ENCODE results near the gene CHRNE. TPM values are rescaled to one million over a fixed set of nuclear protein-coding genes. Genes with fewer than 3 reads are reported as not detected.

CHRNE gene
- total and polyA plus RNA-seq, 2 of the 13 experiments (the other 11 are each of a cell fraction or from before 2014, with no cell fraction given): 0.53 to 0.59 TPM

- TF ChIP-seq, protein P1, sequence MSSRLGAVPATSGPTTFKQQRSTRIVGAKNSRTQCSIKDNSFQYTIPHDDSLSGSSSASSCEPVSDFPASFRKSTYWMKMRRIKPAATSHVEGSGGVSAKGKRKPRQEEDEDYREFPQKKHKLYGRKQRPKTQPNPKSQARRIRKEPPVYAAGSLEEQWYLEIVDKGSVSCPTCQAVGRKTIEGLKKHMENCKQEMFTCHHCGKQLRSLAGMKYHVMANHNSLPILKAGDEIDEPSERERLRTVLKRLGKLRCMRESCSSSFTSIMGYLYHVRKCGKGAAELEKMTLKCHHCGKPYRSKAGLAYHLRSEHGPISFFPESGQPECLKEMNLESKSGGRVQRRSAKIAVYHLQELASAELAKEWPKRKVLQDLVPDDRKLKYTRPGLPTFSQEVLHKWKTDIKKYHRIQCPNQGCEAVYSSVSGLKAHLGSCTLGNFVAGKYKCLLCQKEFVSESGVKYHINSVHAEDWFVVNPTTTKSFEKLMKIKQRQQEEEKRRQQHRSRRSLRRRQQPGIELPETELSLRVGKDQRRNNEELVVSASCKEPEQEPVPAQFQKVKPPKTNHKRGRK (CRISPR knock-in tag; IDR thresholded peaks at IDR 0.05): peak; percentile 4; the same call in 1 of the 2 replicates
- TF ChIP-seq RBFOX2 (IDR thresholded peaks at IDR 0.05; ENCODE audit: low read depth, low read length) (peak; percentile 87), LBX2 (CRISPR knock-in tag; IDR thresholded peaks at IDR 0.05; ENCODE audit: borderline replicate concordance) (0 out of 2 replicates have a peak, but pooled peaks have one; percentile 13), HDAC1 (CRISPR knock-in tag; IDR thresholded peaks at IDR 0.05) (peak; percentile 34; the same call in 1 of the 2 replicates), ATF1 (CRISPR knock-in tag; IDR thresholded peaks at IDR 0.05) (no peak), KAT7 (CRISPR knock-in tag; IDR thresholded peaks at IDR 0.05; ENCODE audit: borderline replicate concordance) (peak; percentile 80; the same call in 1 of the 2 replicates), NCOR1 (IDR thresholded peaks at IDR 0.05; ENCODE audit: borderline replicate concordance, low read length) (peak; percentile 83; the same call in 1 of the 2 replicates), PRMT3 (CRISPR knock-in tag; IDR thresholded peaks at IDR 0.05; ENCODE audit: borderline replicate concordance, low read depth) (no peak), KDM4B (CRISPR knock-in tag; IDR thresholded peaks at IDR 0.05) (0 out of 2 replicates have a peak, but pooled peaks have one; percentile 34), ZNF280B (CRISPR knock-in tag; IDR thresholded peaks at IDR 0.05; ENCODE audit: borderline replicate concordance) (peak; percentile 33; the same call in 1 of the 2 replicates), ASH2L (IDR thresholded peaks at IDR 0.05; ENCODE audit: insufficient read length, low read depth, low read length) (peak; percentile 89), ZNF343 (CRISPR knock-in tag; IDR thresholded peaks at IDR 0.05) (0 out of 2 replicates have a peak, but pooled peaks have one; percentile 51), ZNF589 (CRISPR knock-in tag; conservative IDR thresholded peaks at IDR 0.05) (peak; percentile 82; the same call in 1 of the 2 replicates), MED1 (CRISPR knock-in tag; IDR thresholded peaks at IDR 0.05) (peak; percentile 63), TEAD2 (CRISPR knock-in tag; IDR thresholded peaks at IDR 0.05) (no peak), ZFY (CRISPR knock-in tag; IDR thresholded peaks at IDR 0.05) (peak; percentile 53), ZNF772 (CRISPR knock-in tag; IDR thresholded peaks at IDR 0.05) (peak; percentile 74; the same call in 1 of the 2 replicates), HIC2 (CRISPR knock-in tag; IDR thresholded peaks at IDR 0.05; ENCODE audit: low read depth) (no peak)
- TF ChIP-seq, protein P2, sequence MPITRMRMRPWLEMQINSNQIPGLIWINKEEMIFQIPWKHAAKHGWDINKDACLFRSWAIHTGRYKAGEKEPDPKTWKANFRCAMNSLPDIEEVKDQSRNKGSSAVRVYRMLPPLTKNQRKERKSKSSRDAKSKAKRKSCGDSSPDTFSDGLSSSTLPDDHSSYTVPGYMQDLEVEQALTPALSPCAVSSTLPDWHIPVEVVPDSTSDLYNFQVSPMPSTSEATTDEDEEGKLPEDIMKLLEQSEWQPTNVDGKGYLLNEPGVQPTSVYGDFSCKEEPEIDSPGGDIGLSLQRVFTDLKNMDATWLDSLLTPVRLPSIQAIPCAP (CRISPR knock-in tag; IDR thresholded peaks at IDR 0.05; ENCODE audit: low read depth): no peak
- TF ChIP-seq, protein P3, sequence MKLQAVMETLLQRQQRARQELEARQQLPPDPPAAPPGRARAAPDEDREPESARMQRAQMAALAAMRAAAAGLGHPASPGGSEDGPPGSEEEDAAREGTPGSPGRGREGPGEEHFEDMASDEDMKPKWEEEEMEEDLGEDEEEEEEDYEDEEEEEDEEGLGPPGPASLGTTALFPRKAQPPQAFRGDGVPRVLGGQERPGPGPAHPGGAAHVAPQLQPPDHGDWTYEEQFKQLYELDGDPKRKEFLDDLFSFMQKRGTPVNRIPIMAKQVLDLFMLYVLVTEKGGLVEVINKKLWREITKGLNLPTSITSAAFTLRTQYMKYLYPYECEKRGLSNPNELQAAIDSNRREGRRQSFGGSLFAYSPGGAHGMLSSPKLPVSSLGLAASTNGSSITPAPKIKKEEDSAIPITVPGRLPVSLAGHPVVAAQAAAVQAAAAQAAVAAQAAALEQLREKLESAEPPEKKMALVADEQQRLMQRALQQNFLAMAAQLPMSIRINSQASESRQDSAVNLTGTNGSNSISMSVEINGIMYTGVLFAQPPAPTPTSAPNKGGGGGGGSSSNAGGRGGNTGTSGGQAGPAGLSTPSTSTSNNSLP (IDR thresholded peaks at IDR 0.05; ENCODE audit: low read depth, low read length): peak; percentile 9; the same call in 1 of the 2 replicates
These were observed 45.5 kb upstream of the CHRNE start, which contains the start of gene PFN1 (continued) for GRCh38 chr17:4948166-4948930.
